HEK293 (cell line): ENCODE data around the gene MIF.

Experiments used
- YY1 ChIP-seq: fragments of 450-650 bp; formaldehyde crosslinking; IDR thresholded peaks from 2 replicates; pipeline ENCODE4 v1.5.1; 2018; ENCODE audit warnings: missing biosample characterization, missing genetic modification characterization
- ZBTB8A ChIP-seq: fragments of 450-650 bp; formaldehyde crosslinking; IDR thresholded peaks from 2 replicates; pipeline ENCODE4 v1.5.1; 2016; ENCODE audit warnings: missing biosample characterization, missing genetic modification characterization

DNA sequence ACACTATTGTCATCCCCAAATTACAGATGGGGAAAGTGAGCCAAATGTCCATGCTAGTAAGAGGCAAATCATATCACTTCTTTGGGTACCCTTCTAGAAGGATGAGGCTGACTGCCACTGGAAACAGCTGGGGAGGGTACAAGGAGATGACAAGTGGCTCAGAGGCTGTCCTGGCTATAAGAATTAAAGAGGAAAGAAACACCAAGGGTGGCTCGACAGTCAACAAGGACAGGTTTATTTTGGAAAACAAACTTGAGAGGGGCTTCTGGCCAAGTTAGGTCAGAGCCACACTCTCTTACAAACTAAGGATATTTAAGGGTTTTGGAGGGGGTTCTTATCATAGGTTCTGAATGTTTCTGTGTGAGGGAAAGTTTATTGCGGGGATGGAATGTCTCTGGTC is 2.1 kb upstream of the MIF start:
- no peak for TF ChIP-seq YY1 (tag by site-specific recombination)
- no peak for TF ChIP-seq ZBTB8A (tag by site-specific recombination)
